Measurements from ENCODE around the gene ZNF793. TPM values are rescaled to one million over a fixed set of nuclear protein-coding genes. Genes with fewer than 3 reads are reported as not detected.

The ZNF793 gene
- total RNA-seq, 1 experiment from 2014 or later, result 0.05 TPM

DNA sequence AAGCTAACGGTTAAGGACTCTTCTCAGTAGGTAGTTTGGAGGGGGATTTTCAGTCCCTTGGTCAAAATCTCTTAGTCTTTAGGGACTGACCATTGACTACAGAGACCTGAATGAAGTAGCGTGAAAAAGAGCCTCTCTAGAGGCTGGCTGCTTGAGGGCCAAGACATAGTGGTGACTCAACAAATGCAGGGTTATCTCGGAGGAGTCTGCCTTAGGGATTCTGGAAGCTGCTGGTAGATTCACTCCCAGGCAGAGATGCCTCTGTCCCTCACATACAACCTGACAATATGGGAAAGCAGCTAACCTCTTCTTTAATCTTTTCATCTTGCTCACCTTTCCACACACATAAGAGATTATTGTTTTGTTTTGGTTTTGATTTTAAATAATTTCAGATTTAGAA, 5.1 kb downstream of the ZNF793 start:
- no peak overlapping the region for H3K4me3 ChIP-seq
- H3K27ac ChIP-seq, result no peak overlapping the region
- peaks cover 8% of the 10 kb centered on the region; the same call in 1 of the 2 replicates for H3K9me3 ChIP-seq (replicated peaks)
- no peaks in the 10 kb centered on the region for H3K4me1 ChIP-seq (replicated peaks)
- H3K36me3 ChIP-seq, result no peaks in the 10 kb centered on the region
- H3K27me3 ChIP-seq (replicated peaks), result no peaks in the 10 kb centered on the region
- no peak for DNase-seq (ENCODE audit: low read depth in 1 of 2, low spot score in 2 of 2)

GRCh38 chr19:37513397-37513796, 6.7 kb downstream of the ZNF793 start:
- H3K27me3 ChIP-seq (replicated peaks), result no peaks in the 10 kb centered on the region
- DNase-seq (ENCODE audit: low read depth in 1 of 2, low spot score in 2 of 2), result no peak
- H3K27ac ChIP-seq, result no peak overlapping the region
- H3K4me1 ChIP-seq (replicated peaks), result no peaks in the 10 kb centered on the region
- H3K36me3 ChIP-seq, result no peaks in the 10 kb centered on the region
- H3K9me3 ChIP-seq (replicated peaks), result peaks cover 4% of the 10 kb centered on the region; the same call in 1 of the 2 replicates
- H3K4me3 ChIP-seq, result no peak overlapping the region

GRCh38 chr19:37519890-37520289, 13.2 kb downstream of the ZNF793 start:
- DNase-seq (ENCODE audit: low read depth in 1 of 2, low spot score in 2 of 2), result no peak

DNA sequence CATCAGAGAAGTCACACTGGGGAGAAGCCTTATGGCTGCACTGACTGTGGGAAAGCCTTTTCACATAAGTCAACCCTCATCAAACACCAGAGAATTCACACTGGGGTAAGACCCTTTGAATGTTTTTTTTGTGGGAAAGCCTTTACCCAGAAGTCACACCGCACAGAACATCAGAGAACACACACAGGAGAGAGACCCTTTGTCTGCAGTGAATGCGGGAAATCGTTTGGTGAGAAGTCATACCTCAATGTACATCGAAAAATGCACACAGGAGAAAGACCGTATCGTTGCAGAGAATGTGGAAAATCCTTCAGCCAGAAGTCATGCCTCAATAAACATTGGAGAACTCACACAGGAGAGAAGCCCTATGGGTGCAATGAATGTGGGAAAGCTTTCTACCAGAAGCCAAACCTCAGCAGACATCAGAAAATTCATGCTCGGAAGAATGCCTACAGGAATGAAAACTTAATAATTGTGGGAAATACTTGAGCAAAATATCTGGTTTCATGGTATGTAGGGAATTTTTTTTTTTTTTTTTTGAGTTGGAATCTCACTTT, 30.7 kb downstream of the ZNF793 start:
- Histone ChIP-seq H3K36me3 (no peaks in the 10 kb centered on the region), H3K27ac (no peak overlapping the region), H3K4me1 (replicated peaks) (no peaks in the 10 kb centered on the region), H3K27me3 (replicated peaks) (no peaks in the 10 kb centered on the region), H3K9me3 (replicated peaks) (peaks cover 16% of the 10 kb centered on the region), H3K4me3 (no peak overlapping the region)
- DNase-seq (ENCODE audit: low read depth in 1 of 2, low spot score in 2 of 2), result no peak

More at GRCh38 chr19:37519890-37520289, 13.2 kb downstream of the ZNF793 start:
- no peak overlapping the region for H3K27ac ChIP-seq
- H3K27me3 ChIP-seq (replicated peaks), result no peaks in the 10 kb centered on the region
- no peaks in the 10 kb centered on the region for H3K36me3 ChIP-seq
- H3K4me3 ChIP-seq, result no peak overlapping the region
- H3K4me1 ChIP-seq (replicated peaks), result no peaks in the 10 kb centered on the region
- H3K9me3 ChIP-seq (replicated peaks), result peaks cover 9% of the 10 kb centered on the region

DNA sequence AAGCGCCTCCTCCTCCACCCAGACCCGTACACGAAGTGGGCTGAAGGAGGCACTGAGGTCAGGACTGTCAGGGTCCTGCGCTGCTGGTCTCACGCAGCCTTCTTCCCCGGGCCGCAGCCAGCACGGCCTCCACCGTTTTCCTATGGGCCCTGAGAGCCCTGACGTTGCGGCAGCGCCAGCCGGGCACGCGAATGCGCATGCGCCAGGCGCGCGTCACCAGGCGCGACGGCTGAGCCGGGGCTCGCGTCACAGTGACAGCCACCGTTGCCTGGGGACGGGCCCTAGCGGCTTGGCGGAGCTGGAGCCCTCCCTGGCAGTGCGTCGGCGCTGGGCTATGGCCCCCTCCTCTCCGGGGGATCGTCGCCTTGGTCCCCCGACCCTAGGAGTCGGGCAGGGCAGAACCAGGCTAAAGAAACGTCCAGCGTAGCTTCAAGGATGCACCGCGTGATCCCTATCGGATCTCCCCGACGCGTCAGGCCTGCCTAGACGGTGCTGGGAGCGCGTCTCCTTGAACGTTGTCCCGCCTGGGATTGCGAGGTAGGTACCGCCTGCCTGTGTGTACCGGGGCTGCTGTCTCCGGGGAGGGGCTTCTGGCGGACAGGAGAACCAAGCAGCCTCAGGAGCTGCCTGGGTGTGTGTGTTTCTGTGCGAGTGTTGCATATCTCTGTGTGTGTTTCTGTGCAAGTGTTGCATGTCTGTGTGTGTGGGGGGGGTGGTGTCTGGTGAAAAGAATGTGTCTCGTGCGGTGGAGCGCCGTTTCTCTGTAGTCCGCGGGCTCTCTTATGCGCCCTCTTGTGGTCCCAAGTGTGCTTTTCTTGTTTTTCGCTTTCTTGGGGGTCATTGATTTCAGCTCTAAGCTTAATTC, 44.6 kb downstream of the ZNF793 start:
- Histone ChIP-seq H3K36me3 (no peaks in the 10 kb centered on the region), H3K27ac (no peak overlapping the region), H3K4me3 (no peak overlapping the region), H3K27me3 (replicated peaks) (no peaks in the 10 kb centered on the region), H3K9me3 (replicated peaks) (peaks cover 35% of the 10 kb centered on the region), H3K4me1 (replicated peaks) (no peaks in the 10 kb centered on the region)
- DNase-seq (ENCODE audit: low read depth in 1 of 2, low spot score in 2 of 2), result no peak

DNA sequence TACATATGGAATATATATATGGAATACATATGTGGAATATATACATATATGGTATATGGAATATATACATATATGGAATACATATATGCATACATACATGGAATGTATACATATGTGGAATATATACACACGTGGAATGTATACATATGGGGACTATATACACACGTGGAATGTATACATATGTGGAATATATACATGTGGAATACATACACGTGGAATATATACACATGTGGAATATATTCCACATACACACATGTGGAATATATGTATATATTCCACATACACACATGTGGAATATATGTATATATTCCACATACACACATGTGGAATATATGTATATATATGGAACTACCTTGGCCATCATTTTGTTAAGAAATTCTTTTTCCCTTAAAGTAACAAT, 56.8 kb downstream of the ZNF793 start:
- Histone ChIP-seq H3K36me3 (no peaks in the 10 kb centered on the region), H3K9me3 (replicated peaks) (peaks cover 49% of the 10 kb centered on the region), H3K4me1 (replicated peaks) (no peaks in the 10 kb centered on the region), H3K27me3 (replicated peaks) (no peaks in the 10 kb centered on the region), H3K4me3 (no peak overlapping the region), H3K27ac (no peak overlapping the region)
- no peak for DNase-seq (ENCODE audit: low read depth in 1 of 2, low spot score in 2 of 2)

GRCh38 chr19:37564624-37565369, 58.1 kb downstream of the ZNF793 start:
- H3K9me3 ChIP-seq (replicated peaks), result peaks cover 52% of the 10 kb centered on the region
- no peaks in the 10 kb centered on the region for H3K36me3 ChIP-seq
- H3K4me1 ChIP-seq (replicated peaks), result no peaks in the 10 kb centered on the region
- H3K4me3 ChIP-seq, result no peak overlapping the region
- DNase-seq (ENCODE audit: low read depth in 1 of 2, low spot score in 2 of 2), result no peak
- H3K27ac ChIP-seq, result no peak overlapping the region
- no peaks in the 10 kb centered on the region for H3K27me3 ChIP-seq (replicated peaks)

DNA sequence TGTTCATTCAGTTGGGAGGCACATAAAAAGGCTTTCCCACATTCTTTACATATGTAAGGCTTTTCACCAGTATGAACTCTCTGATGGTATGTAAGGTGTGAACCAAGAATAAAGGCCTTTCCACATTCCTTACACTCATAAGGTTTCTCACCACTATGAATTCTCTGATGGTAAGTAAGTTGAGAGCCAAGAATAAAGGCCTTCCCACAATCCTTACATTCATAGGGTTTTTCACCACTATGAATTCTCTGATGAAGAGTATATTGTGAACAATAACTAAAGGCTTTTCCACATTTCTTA, 58.6 kb downstream of the ZNF793 start:
- DNase-seq (ENCODE audit: low read depth in 1 of 2, low spot score in 2 of 2), result no peak
- Histone ChIP-seq H3K4me1 (replicated peaks) (no peaks in the 10 kb centered on the region), H3K27me3 (replicated peaks) (no peaks in the 10 kb centered on the region), H3K4me3 (no peak overlapping the region), H3K36me3 (no peaks in the 10 kb centered on the region), H3K27ac (no peak overlapping the region), H3K9me3 (replicated peaks) (peaks cover 53% of the 10 kb centered on the region)

DNA sequence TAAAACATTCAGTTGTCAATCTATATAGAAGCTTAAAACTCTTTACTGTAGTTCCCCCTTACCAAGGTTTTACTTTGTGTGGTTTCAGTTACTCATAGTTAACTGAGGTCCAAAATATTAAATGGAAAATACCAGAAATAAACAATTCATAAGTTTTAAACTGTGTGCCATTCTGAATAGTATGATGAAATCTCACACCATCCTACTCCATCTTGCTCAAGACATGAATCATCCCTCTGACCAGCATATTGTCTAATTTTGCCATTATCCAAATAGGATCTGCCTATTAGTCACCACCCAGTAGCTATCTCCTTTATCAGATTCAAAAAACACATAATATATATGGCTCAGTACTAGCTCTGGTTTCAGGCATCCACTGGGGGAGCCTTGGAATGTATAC, 65.5 kb downstream of the ZNF793 start:
- no peaks in the 10 kb centered on the region for H3K27me3 ChIP-seq (replicated peaks)
- no peak for DNase-seq (ENCODE audit: low read depth in 1 of 2, low spot score in 2 of 2)

DNA sequence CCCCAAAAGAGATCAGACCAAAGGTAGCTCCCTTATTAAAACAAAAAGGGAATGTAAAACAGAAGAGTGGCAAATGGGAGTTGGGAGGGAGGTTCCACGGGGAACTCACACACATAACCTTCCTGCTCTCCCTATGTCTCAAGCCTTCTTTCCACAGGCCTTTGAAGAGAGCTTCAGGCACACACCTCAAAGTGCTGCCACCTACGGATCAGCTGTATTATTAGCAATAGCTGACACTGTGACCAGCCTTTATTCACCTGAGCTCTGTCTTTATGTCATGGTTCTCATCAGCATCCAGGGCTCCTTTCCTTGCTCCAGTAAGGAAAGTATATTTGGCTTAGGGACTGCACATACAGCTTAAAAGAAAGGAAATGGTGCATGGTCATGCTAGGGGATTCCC, 76.6 kb downstream of the ZNF793 start:
- Histone ChIP-seq H3K27ac (no peak overlapping the region), H3K4me1 (replicated peaks) (no peaks in the 10 kb centered on the region), H3K9me3 (replicated peaks) (peaks cover 17% of the 10 kb centered on the region), H3K36me3 (no peaks in the 10 kb centered on the region), H3K4me3 (no peak overlapping the region), H3K27me3 (replicated peaks) (no peaks in the 10 kb centered on the region)
- DNase-seq (ENCODE audit: low read depth in 1 of 2, low spot score in 2 of 2), result no peak

More for the DNA sequence above, 65.5 kb downstream of the ZNF793 start:
- Histone ChIP-seq H3K4me1 (replicated peaks) (no peaks in the 10 kb centered on the region), H3K4me3 (no peak overlapping the region), H3K36me3 (no peaks in the 10 kb centered on the region), H3K27ac (no peak overlapping the region), H3K9me3 (replicated peaks) (peaks cover 27% of the 10 kb centered on the region)

Other genes starting within 250 kb of the ZNF793 start
- gene ZNF527, start 135.8 kb upstream of the ZNF793 start, total RNA-seq (2014; rRNA removed; shearing (Covaris generic)), result 1.8 and 4.9 TPM in 2 replicates
- gene ZNF569, start 39.5 kb upstream of the ZNF793 start, total RNA-seq (2014; rRNA removed; shearing (Covaris generic)), result 1.5 and 3.1 TPM in 2 replicates
- gene ZNF570, start 37.6 kb upstream of the ZNF793 start, total RNA-seq (2014; rRNA removed; shearing (Covaris generic)), result 2.9 and 4.0 TPM in 2 replicates
- gene ZNF571, start 87.9 kb downstream of the ZNF793 start, total RNA-seq (2014; rRNA removed; shearing (Covaris generic)), result 0.63 TPM in 1 of 2 replicates, not detected in the other
- 0.16 TPM in 1 of 2 replicates, not detected in the other for gene ZNF540, start 87.9 kb downstream of the ZNF793 start, total RNA-seq (2014; rRNA removed; shearing (Covaris generic))
- 8.7 and 12.3 TPM in 2 replicates for gene ZFP30, start 148.5 kb downstream of the ZNF793 start, total RNA-seq (2014; rRNA removed; shearing (Covaris generic))
- not detected in 2 replicates for gene ZNF607, start 212.8 kb downstream of the ZNF793 start, total RNA-seq (2014; rRNA removed; shearing (Covaris generic))

Data from SJSA1 (cell line).